Measurements from ENCODE around the gene MCOLN1. TPM values are rescaled to one million over a fixed set of nuclear protein-coding genes. Genes with fewer than 3 reads are reported as not detected.

MCOLN1 gene
- polyA plus RNA-seq, 1 donor (not counting 4 experiments of a cell fraction or from before 2014, with no cell fraction given): 14.0 TPM

DNA sequence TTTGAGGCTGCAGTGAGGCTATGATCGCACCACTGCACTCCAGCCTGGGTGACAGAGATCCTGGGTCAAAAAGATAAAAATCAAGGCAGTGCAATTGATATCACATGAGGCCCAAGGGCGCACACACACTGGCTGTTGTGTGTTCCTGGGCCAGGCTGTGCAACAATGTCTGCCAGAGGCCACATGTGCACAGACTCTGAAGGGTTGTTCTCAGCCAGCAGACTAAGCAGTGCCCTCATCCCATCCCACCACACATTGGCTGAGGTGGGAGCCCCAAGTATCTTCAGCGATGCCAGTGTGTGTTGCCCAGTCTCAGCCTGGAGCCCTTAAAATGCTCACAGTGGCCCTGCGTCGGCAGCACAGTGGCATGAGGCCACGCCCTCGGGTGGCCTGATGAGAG lies 46.2 kb upstream of the MCOLN1 start:
- no peak overlapping the region for H3K9ac ChIP-seq (ENCODE audit: control insufficient read depth, extremely low read depth, insufficient read depth, low read length)
- no peaks in the 10 kb centered on the region for H3K9me3 ChIP-seq (ENCODE audit: control insufficient read depth, low read depth, low read length)
- TF ChIP-seq CTCF (optimal IDR thresholded peaks at IDR 0.05 in 1 of 3, IDR thresholded peaks at IDR 0.05 in 1 of 3, conservative IDR thresholded peaks at IDR 0.05 in 1 of 3; ENCODE audit: extremely low read depth in 1 of 3, insufficient read depth in 2 of 3, low read length in 3 of 3) (no peak), EZH2 (IDR thresholded peaks at IDR 0.05; ENCODE audit: low read length) (no peak)
- DNase-seq (ENCODE audit: low read depth, low spot score): no peak
- H3K4me1 ChIP-seq (ENCODE audit: control insufficient read depth, extremely low read depth, insufficient read depth, low read length): peaks cover 15% of the 10 kb centered on the region
- FAIRE-seq: no peak
- H3K4me3 ChIP-seq (ENCODE audit: control insufficient read depth in 2 of 3, extremely low read depth in 1 of 3, insufficient read depth in 2 of 3, low read depth in 1 of 3, low read length in 3 of 3): no peak overlapping the region
- dilution Hi-C loops (cut with MboI; ENCODE audit: extremely low pct_ligation_motif_present, low sequenced_read_pairs): no loop called here
- no peak overlapping the region for H3K4me2 ChIP-seq (ENCODE audit: control insufficient read depth, extremely low read depth, insufficient read depth, low read depth, low read length)
- H4K20me1 ChIP-seq (ENCODE audit: control insufficient read depth, extremely low read depth, insufficient read depth, low read length): no peaks in the 10 kb centered on the region
- H3K36me3 ChIP-seq (ENCODE audit: control insufficient read depth in 2 of 2, extremely low read depth in 1 of 2, insufficient read depth in 2 of 2, low read length in 2 of 2): peaks cover 0 to 6% of the 10 kb centered on the region in 2 experiments
- H2AFZ ChIP-seq (ENCODE audit: control insufficient read depth, low read length): no peak overlapping the region
- no peaks in the 10 kb centered on the region for H3K9me1 ChIP-seq (ENCODE audit: control insufficient read depth, extremely low read depth, insufficient read depth, low read length)
- H3K27me3 ChIP-seq (ENCODE audit: control insufficient read depth, extremely low read depth, insufficient read depth, low read length): no peaks in the 10 kb centered on the region
- H3K27ac ChIP-seq (ENCODE audit: control insufficient read depth, insufficient read depth, low read length): no peak overlapping the region
- no peaks in the 10 kb centered on the region for H3K79me2 ChIP-seq (ENCODE audit: control insufficient read depth, insufficient read depth, low read length)

DNA sequence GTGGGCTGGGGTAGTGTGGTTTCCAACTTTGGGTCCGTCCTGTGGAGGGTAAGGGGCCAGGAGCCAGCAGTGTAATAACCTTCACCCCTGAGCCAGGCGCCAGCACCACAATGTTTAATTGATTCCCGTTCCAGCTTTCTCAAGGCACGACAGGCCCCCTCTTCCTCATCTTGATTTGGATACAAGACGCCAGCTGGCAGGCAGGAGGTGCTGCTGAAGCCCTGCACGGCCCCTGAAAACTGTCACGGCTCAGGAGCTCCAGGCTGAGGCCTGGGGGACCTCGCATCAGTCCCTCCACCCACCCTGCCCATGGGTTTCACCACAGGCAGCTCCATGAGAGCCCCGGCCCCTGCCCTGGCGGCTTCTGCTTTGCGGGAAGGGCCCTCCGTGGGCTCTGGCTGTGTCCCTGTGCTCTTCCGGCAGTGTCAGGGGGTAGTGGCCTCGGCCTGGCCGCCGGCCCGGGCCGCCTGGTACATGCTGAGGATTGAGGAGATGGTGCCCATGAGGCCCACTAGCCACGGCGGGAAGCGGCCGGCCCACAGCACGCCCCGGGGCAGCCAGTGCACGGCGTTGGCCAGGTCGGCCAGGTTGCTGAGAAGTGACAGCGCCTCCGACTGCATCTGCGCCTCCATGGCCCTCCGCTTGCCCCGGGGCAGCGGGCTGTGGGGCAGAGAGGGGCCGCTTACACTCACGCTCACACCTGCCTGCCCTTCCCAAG lies 45.5 kb upstream of the MCOLN1 start:
- Histone ChIP-seq H3K9me3 (ENCODE audit: control insufficient read depth, low read depth, low read length) (no peaks in the 10 kb centered on the region), H4K20me1 (ENCODE audit: control insufficient read depth, extremely low read depth, insufficient read depth, low read length) (no peaks in the 10 kb centered on the region), H2AFZ (ENCODE audit: control insufficient read depth, low read length) (no peak overlapping the region), H3K4me1 (ENCODE audit: control insufficient read depth, extremely low read depth, insufficient read depth, low read length) (peaks cover 15% of the 10 kb centered on the region), H3K9ac (ENCODE audit: control insufficient read depth, extremely low read depth, insufficient read depth, low read length) (no peak overlapping the region), H3K79me2 (ENCODE audit: control insufficient read depth, insufficient read depth, low read length) (no peaks in the 10 kb centered on the region), H3K4me2 (ENCODE audit: control insufficient read depth, extremely low read depth, insufficient read depth, low read depth, low read length) (no peak overlapping the region), H3K9me1 (ENCODE audit: control insufficient read depth, extremely low read depth, insufficient read depth, low read length) (no peaks in the 10 kb centered on the region), H3K27me3 (ENCODE audit: control insufficient read depth, extremely low read depth, insufficient read depth, low read length) (no peaks in the 10 kb centered on the region), H3K27ac (ENCODE audit: control insufficient read depth, insufficient read depth, low read length) (no peak overlapping the region), H3K36me3 (ENCODE audit: control insufficient read depth in 2 of 2, extremely low read depth in 1 of 2, insufficient read depth in 2 of 2, low read length in 2 of 2) (peaks cover 0 to 3% of the 10 kb centered on the region in 2 experiments), H3K4me3 (ENCODE audit: control insufficient read depth in 2 of 3, extremely low read depth in 1 of 3, insufficient read depth in 2 of 3, low read depth in 1 of 3, low read length in 3 of 3) (no peak overlapping the region)
- no peak for FAIRE-seq
- no peak for DNase-seq (ENCODE audit: low read depth, low spot score)
- no peak for TF ChIP-seq CTCF (optimal IDR thresholded peaks at IDR 0.05 in 1 of 3, IDR thresholded peaks at IDR 0.05 in 1 of 3, conservative IDR thresholded peaks at IDR 0.05 in 1 of 3; ENCODE audit: extremely low read depth in 1 of 3, insufficient read depth in 2 of 3, low read length in 3 of 3)
- no peak for TF ChIP-seq EZH2 (IDR thresholded peaks at IDR 0.05; ENCODE audit: low read length)
- dilution Hi-C loops (cut with MboI; ENCODE audit: extremely low pct_ligation_motif_present, low sequenced_read_pairs): no loop called here

Data from keratinocyte (primary cell).